ENCODE measurements around the gene SLC6A19.

The SLC6A19 gene

DNA sequence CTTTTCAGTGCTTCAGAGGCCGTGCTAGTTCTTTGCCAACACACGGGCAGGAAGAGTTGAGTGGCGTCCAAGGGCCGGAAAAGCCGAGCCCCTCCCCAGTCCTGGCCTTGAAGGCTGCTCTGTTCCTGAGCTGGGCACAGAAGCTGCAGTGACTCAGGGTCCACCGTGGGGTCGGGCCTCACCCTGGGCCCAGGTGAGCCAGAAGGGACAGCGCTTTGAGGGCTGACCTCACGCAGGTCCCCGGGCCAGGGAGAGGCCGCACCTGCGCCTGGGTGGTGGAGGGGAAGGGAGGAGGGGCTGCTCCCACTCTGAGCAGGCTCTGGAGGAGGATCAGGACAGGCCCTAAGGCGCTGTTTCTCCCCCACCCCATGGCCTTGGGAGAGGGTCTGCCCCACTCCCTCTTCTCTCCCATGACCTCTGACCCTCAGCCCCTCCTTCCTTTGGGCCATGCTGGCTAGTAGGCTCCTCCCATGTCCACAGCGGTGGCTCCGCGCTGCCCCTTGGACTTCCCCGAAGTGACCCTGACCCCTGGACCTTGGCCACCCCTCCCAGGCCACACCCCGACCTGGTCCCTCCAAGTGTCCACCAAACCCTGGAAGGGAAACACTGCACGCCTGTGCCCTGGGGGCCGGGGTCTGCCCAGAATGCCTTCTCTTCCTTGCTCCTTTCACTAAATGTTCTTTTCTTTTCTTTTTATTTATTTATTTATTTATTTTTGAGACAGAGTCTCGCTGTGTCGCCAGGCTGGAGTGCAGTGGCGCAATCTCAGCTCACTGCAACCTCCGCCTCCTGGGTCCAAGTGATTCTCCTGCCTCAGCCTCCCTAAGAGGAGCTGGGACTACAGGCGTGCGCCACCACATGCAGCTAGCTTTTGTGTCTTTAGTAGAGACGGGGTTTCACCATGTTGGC lies 19.7 kb upstream of the SLC6A19 start:
- no peak for DNase-seq

DNA sequence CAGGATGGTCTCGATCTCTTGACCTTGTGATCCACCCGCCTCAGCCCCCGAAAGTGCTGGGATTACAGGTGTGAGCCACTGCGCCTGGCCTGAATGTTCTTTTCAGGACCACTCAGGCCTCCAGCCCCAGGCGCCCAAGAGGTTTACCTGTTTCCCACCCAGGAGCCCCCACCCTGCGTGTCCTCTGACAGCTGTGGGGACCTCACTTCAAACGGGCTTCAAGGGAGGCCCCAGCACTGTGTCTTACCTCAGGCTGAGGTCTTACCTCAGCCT lies 19.1 kb upstream of the SLC6A19 start:
- DNase-seq = no peak

DNA sequence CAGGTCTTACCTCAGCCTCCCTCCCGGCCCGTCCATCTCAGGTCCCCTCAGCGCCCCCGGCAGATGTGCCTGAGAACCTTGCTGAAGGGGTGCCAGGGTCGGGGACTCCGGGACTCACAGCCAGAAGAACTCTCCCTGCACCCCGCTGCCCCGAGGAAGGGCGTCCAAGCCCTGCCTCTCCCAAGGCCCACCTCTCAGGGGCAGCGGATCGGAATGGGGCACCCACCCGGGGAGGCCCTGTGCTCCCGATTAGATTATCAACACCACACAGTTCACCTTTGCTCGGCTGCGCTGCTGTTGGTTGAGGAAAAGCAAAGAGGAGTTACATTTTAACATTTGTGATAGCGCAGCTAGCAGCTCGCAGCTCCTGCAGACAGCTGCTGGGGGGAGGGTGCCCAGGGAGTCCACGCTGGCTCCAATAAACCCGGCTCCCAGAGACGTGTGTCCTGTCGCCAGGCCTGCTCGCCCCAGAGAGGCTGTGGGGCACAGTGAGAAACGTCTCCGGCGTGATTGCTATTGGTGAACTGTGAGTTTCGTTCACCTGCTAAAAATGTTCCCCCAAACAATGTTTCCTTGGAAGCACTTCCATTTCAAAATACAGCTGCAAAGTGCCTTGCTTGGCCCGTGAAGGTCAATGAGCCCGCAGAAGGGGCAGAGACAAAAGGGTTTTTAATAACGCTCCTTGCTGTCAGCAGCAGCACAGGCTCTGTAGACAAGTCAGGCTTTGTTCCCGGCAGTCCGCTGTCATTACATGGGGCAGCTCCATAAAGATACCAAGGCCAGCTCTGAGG lies 18.6 kb upstream of the SLC6A19 start:
- DNase-seq = no peak

DNA sequence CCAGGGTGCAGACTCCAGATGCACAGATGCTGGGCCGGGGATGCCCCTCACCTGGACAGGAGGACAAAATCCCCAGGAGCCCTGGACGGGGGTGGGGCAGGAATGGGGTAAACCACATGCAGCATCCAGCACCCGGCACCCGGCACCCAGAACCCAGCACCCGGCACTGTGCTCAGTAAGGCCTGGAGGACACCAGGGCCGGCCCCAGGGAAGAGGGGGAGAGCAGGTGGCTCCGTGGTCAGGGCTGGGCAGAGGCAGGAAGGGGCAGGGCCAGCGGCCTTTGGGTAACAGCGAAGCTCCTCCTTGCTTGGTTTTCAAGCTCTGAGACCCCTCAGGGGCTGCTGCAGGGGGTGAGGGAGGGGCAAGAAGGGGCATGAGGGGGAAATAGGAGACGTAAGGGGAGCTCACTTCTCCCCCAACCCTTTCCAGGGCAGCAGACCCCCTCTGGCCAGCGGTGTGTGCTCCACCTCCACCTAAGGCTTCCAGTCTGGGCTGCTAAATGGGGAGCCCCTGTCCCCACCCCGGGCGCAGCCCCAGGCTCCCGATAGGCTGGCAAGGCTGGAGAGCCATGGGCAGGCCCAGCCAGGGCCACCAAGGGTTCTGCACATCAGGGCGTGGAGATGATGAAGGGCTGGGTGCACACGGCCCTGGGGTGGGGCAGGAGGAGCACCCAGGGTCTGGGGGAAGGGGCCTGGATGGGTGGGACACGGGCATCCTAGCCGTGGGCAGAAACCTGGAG lies 17.8 kb upstream of the SLC6A19 start:
- no peak for DNase-seq

DNA sequence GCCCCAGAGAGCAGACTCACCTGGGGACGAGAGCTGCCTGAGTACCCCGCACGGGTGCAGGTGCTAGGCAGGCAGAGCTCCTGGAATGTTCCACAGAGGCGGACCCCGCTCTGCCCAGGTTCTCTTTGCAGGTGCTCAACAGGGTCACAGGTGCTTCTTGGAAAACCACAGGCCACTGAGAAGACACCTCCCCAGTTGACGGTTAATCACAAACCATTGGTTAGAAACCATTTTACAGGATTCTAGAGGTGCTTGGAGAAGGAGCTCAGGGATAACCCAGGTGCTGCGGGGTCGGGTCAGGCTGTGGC lies 17.3 kb upstream of the SLC6A19 start:
- DNase-seq = no peak

DNA sequence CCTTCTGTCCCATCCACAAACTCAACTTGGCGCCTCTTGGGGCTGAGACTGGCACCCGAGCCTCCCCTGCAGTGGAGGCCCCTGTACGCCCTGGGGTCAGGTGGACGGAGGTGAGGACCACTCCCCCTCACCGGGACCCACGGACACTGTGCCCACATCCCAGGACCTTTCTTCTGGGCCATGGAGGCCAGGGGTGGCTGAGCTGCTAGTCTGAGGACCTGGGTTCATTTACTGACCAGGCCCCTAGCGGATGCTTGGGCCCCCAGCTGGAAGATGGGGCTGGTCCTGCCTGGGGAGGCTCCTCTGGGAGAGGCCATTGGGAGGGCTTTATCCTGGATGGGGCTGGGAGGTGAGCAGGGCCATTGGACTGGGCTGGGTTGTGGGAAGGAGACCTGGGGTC lies 16.9 kb upstream of the SLC6A19 start:
- no peak for DNase-seq

DNA sequence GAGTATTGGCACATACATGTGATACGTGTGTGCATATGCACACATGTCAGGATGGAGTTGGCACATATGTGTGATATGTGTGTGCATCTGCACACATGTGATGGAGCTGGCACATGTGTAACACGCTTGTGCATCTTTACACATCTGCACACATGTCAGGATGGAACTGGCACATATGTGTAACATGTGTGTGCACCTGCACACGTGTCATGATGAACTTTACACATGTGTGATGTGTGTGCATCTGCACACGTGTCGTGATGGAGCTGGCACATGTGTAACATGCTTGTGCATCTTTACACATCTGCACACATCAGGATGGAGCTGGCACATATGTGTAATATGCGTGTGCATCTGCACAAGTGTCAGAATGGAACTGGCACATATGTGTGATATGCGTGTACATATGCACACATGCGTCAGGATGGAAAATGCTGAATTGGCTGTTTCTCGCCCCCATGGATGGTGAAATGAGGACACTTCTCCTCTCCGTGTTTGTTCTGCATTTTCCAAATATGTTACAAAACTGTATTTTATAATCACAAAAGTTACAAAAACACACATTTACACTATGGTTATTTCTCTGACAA lies 16.3 kb upstream of the SLC6A19 start:
- DNase-seq = no peak

DNA sequence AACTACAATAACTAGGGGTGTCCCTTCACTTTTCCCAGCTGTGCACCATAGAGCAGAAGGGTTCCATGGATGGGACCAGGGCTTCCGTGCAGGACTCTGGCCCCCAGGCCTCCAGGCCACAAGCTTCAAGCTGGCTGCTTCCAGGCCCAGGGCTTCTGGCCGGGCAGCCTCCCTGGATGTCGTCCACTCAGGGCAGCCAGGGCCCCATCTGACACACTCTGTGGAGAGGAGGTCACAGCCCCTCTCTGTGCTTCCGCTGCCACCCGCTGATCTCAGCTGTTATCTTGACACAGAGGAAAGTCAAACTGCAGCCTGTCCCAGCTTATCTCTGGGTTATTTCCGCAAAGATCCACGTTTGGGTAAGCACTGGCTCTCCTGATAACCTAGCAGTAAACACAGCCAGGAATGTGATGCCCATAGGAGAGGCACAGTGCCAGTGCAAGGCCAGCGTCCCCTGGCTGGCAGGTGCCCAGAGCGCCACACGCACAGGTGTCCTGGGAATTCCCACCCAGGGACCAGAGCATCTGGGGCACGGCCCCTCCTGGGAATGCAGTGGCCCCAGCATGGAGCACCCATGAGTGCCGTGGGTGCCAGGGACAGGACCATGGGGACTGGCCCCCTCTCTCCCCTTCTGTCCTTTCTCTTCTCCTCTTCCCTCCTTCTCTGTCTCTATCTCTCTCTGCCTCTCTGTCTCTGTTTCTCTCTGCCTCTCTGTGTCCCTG lies 15.6 kb upstream of the SLC6A19 start:
- no peak for DNase-seq

DNA sequence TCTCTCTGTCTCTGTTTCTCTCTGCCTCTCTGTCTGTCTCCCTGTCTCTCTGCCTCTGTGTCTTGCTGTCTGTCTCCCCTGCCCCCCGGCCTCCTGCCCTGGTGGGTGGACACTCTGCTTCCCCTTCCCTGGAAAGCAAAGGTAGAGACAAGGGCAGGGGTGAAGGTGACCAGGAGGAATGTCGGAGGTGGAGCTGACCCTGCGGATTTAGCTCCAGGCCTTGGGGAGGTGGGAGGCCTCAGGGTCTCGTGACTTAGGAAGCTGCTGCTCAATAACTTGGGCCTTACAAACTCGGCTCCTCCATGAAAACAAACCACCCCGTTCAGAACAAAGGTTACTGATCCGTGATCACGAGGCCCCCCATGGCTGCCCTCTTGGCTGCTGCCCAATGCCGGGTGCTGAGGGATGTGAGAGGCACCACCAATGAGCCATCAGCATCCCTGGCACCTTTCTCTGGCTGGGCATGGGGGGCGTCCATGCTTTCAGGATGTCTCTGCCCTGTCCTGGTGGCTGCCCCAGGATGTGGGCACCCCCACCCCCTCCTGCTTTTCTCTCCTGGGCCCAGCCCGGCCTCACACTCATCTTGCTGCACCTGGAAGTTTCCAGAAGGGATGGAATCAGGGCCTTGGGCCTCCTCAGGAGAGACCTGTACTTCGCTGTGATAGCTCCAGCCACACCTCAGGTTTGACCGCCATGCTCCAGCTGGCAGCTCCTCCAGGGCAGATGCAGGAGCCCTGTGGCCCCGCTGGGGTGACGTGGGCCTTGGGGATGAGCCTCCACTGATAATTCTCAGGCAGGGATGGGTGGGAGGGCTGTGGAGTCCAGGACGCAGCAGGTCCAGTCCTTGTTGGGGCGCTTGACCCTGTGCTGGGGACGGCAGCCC lies 14.8 kb upstream of the SLC6A19 start:
- no peak for DNase-seq

DNA sequence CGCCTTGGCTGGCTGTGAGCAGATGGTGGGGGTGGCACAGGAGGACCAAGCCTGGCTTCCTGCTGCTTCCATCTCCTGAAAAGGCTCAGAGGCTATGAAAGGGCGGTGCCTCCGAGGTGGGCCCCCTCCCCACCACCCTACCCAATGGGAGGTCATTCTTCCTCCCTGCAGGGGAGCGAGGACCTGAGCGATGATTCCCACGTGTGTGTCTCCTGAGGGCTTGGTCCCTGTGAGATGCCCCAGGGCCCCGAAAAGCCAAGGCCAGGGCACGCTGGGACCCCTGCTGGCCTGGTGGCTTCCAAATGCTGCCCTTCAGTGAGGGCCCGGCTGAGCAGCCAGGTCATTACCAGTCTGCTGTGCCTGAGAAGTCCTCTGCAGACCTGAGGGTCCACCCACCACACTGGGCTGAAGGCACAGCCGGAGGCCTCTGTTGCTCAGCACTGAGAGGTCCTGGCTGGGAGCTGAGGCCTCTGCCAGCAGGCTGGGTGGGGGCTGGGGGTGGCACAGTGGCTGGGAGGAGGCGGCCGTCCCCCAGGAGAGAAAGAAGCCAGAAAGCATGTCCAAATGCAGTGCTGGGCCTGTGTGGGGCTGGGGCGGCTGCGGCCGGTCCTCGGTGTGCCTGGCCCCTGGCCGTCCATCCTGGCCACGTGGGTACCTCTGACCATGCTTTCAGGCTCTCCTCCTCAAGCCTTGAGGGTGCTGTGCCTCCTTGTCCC lies 14.0 kb upstream of the SLC6A19 start:
- DNase-seq = no peak

DNA sequence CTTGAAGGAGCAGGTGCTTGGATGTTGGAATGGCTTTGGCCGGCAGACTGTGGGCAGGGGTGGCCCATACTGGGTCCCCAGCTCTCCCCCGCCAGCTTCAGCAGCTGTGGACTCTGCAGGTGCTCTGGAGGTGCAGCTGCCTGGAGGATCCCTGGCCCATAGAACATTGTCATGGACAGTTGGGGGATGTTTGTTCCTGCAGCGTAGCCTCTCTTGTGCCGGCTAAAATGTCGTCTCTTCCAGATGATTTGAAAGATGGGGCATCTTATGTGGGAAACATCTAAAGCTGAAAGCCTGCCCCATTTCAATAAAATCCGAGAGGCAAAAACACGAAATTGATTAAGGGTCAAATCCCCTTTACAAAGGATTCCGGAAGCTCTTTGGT lies 13.5 kb upstream of the SLC6A19 start:
- no peak for DNase-seq

DNA sequence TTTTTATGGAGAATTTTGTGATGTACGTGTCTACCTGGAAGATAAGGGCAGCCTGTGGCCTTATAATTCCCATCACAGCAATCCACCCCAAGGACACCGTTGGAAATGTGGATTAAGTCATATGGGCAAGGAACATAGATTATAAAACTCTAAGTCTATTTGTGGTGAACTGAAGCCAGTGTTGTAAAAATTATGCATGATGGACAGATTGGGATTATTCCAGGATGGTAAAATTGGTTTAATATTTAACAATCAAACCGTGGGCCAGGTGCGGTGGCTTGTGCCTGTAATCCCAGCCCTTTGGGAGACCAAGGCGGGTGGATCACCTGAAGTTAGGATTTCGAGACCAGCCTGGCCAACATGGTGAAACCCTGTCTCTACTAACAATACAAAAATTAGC lies 12.9 kb upstream of the SLC6A19 start:
- no peak for DNase-seq

DNA sequence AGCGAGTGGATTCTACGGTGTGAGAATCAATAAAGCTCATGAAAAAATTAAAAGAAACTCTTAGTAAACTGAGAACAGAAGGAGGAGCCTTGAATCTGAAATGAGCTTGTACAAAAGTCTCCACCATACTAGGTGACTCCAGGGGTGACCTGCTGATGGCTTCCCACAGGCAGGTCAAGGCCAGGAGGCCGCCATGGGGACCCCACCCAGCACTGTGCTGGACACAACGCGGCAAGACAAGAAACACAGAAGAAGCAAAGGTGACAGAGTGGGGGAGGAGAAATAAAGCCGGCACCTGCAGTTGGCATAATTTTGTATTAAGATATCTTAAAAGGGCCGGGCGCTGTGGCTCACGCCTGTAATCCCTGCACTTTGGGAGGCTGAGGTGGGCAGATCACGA lies 12.1 kb upstream of the SLC6A19 start:
- DNase-seq = no peak

DNA sequence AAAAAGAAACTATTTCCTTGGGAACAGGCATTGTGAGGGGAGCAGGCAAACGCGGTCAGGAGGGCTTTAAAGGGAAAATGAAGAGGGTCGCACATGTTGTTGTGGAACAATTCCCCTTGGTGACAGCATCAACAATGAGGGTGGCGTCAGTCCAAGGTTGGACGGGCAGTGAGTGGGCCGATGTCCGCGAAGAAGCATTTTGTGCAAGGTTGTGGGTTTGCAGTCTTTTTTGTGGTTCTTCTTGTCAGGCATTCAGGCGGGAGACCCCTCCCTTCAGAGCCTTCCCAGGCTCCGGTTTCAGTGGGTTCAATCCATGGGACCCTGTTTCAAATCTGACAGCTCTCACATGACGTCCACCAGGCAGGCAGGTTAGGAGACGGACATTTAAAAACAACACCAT lies 11.1 kb upstream of the SLC6A19 start:
- no peak for DNase-seq

DNA sequence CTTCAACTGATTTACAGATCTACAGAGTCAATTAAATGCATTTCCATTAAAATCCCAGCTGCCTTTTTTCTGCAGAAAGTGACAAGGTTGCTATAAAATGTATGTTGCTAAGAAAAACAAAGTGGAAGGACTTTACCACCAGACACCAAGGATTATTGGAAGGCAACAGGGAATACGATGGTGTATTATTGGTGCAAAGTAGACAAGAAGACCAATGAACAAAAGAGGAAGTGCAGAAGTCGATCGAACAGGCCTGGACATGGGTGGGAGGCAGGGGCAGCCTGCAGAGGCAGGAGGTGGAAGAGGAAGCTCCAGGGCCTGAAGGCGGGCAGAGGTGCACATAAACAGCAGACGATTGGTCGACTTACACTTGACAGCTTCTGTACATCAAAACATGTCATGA lies 10.6 kb upstream of the SLC6A19 start:
- no peak for DNase-seq

DNA sequence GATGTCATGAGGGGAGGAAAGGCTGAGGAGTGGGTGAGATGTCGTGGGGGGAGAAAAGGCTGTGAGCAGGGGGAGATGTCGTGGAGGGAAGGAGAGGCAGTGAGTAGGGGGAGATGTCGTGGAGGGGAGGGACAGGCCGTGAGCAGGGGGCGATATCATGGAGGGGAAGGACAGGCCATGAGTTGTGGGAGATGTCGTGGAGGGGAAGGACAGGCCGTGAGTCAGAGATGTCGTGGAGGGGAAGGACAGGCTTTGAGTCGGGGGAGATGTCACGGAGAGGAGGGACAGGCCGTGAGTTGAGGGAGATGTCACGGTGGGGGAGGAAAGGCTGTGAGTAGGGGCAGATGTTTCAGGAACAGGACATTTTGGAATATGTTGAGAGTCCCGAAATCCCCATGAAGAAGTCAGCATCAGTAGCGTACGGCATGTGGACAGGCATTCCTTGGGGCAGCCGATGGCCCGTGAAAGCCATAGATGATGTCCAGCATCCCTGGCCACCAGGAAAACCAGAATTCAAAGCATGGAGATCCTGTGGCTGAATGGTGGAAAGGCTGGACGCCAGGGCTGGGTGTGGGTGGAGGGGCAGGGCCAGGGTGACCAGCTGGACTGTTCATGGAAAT lies 8.3 kb upstream of the SLC6A19 start:
- no peak for DNase-seq

DNA sequence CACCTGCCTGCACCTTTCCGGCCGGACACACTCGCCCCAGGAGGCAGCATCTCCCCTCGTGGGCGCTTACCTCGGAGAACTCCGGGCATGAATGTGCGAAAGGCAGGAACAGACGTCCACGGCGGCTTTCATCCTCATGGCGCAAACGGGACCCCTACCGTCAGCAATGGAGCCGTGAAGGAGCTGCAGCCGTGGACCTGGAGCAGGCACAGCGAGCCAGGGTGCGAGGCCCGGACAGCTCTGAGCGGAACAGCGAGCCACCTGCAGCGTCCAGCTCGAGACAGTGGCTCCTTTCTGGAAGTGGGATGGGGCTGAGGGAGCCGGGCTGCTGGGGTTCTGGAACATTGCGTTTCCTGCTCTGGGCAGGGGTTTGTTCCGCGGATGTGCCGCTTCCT lies 7.8 kb upstream of the SLC6A19 start:
- DNase-seq = no peak

DNA sequence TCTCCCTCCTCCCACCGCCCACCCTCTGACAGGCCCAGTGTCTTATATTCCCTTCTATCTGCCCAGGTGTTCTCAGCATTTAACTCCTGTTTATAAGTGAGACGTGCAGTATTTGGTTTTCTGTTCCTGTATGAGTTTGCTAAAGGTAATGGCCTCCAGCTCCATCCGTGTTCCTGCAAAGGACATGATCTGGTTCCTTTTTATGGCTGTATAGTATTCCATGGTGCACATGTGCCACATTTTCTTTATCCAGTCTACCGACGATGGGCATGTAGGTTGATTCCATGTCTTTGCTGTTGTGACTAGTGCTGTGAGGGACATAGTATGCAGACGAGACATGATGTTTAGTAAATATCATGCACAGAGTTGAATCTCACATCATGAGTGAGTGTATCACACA lies 7.0 kb upstream of the SLC6A19 start:
- DNase-seq = no peak

DNA sequence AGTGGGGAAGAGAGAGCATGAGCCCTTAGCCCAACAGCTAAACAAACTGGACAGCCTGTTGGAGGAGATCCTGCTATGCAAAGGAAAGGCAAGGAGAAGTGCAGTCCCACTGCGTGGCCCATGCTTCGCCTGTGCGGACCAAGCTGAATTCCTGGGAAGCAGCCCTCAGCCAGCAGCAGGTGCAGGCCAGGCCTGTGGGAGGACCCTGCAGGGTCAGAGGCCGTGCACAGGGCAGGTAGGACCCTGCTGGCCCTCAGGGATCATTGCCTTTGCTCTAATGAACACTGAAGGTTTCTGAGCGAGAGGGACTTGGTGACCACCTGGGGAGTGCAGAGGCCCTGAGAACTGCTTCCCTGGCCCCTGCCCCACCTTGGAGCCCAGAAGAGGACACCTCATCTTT lies 6.0 kb upstream of the SLC6A19 start:
- no peak for DNase-seq

DNA sequence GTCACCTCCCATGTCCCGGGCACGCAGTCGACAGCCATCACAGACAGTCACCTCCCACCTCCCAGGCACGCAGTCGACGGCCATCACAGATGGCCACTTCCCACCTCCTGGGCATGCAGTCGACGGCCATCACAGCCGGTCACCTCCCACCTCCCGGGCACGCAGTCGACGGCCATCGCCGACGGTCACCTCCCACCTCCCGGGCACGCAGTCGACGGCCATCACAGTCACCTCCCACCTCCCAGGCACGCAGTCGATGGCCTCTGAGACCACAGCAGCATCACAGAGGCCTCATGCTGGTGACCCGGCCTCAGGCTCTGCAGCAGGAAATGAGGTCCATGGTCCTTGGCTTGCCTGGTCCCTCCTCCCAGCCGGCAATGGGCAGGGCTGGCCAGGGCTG lies 5.5 kb upstream of the SLC6A19 start:
- no peak for DNase-seq

DNA sequence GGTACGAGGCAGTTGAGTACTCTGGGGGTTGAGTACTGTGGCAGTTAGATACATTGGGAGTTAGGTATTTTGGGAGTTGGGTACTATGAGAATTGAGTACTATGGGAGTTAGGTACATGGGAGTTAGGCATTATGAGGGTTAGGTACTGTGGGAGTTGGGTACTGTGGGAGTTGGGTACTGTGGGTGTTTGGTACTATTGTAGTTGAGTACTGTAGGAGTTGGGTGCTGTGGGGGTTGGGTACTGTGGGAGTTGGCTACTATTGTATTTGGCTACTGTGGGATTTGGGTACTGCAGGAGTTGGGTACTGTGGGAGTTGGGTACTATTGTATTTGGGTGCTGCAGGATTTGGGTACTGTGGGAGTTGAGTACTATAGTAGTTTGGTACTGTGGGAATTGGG lies 4.8 kb upstream of the SLC6A19 start:
- no peak for DNase-seq

All from stimulated activated naive CD4-positive, alpha-beta T cell (primary cell).